ENCODE results near the gene THEM5. TPM values are rescaled to one million over a fixed set of nuclear protein-coding genes. Genes with fewer than 3 reads are reported as not detected.

THEM5 gene
- total RNA-seq, 3 donors from 2014 or later: not detected

GRCh38 chr1:151817353-151817730 is 36.2 kb downstream of the THEM5 start:
- no peak for DNase-seq (ENCODE audit: low spot score in 2 of 2)

GRCh38 chr1:151816548-151817352 is 36.8 kb downstream of the THEM5 start:
- no peaks in the 10 kb centered on the region for H3K36me3 ChIP-seq
- no peak overlapping the region for H3K27ac ChIP-seq
- no peak overlapping the region for H3K4me3 ChIP-seq
- intact Hi-C loops (cut with DNase I; ENCODE audit: low total_unique reads): no loop called here
- DNase-seq (ENCODE audit: low spot score in 2 of 2): no peak
- no peaks in the 10 kb centered on the region for H3K9me3 ChIP-seq
- TF ChIP-seq POLR2A (IDR thresholded peaks at IDR 0.05) (no peak), CTCF (IDR thresholded peaks at IDR 0.05) (no peak), POLR2AphosphoS5 (IDR thresholded peaks at IDR 0.05) (no peak)
- no peaks in the 10 kb centered on the region for H3K4me1 ChIP-seq
- no peaks in the 10 kb centered on the region for H3K27me3 ChIP-seq

More at GRCh38 chr1:151817353-151817730, 36.2 kb downstream of the THEM5 start:
- H3K36me3 ChIP-seq: no peaks in the 10 kb centered on the region
- H3K27me3 ChIP-seq: no peaks in the 10 kb centered on the region
- H3K4me1 ChIP-seq: no peaks in the 10 kb centered on the region
- no peak overlapping the region for H3K4me3 ChIP-seq
- TF ChIP-seq POLR2AphosphoS5 (IDR thresholded peaks at IDR 0.05) (no peak), CTCF (IDR thresholded peaks at IDR 0.05) (no peak), POLR2A (IDR thresholded peaks at IDR 0.05) (no peak)
- intact Hi-C loops (cut with DNase I; ENCODE audit: low total_unique reads): no loop called here
- no peak overlapping the region for H3K27ac ChIP-seq
- H3K9me3 ChIP-seq: no peaks in the 10 kb centered on the region

- Histone ChIP-seq H3K36me3 (no peaks in the 10 kb centered on the region), H3K9me3 (no peaks in the 10 kb centered on the region), H3K4me3 (no peak overlapping the region), H3K27ac (no peak overlapping the region), H3K4me1 (no peaks in the 10 kb centered on the region), H3K27me3 (no peaks in the 10 kb centered on the region)
- no peak for TF ChIP-seq POLR2AphosphoS5 (IDR thresholded peaks at IDR 0.05)
- TF ChIP-seq CTCF (IDR thresholded peaks at IDR 0.05): no peak
- TF ChIP-seq POLR2A (IDR thresholded peaks at IDR 0.05): no peak
- intact Hi-C loops (cut with DNase I; ENCODE audit: low total_unique reads): no loop called here
- no peak for DNase-seq (ENCODE audit: low spot score in 2 of 2)
Observed at GRCh38 chr1:151815716-151816327, 37.7 kb downstream of the THEM5 start.

- intact Hi-C loops (cut with DNase I; ENCODE audit: low total_unique reads): no loop called here
- TF ChIP-seq POLR2AphosphoS5 (IDR thresholded peaks at IDR 0.05) (no peak), POLR2A (IDR thresholded peaks at IDR 0.05) (no peak), CTCF (IDR thresholded peaks at IDR 0.05) (no peak)
- H3K4me1 ChIP-seq: no peaks in the 10 kb centered on the region
- no peak overlapping the region for H3K4me3 ChIP-seq
- H3K27ac ChIP-seq: no peak overlapping the region
- no peaks in the 10 kb centered on the region for H3K36me3 ChIP-seq
- no peak for DNase-seq (ENCODE audit: low spot score in 2 of 2)
- no peaks in the 10 kb centered on the region for H3K9me3 ChIP-seq
- H3K27me3 ChIP-seq: no peaks in the 10 kb centered on the region
Observed at GRCh38 chr1:151814971-151815545, 38.5 kb downstream of the THEM5 start.

- Histone ChIP-seq H3K4me3 (no peak overlapping the region), H3K4me1 (no peaks in the 10 kb centered on the region), H3K9me3 (no peaks in the 10 kb centered on the region), H3K36me3 (no peaks in the 10 kb centered on the region), H3K27me3 (no peaks in the 10 kb centered on the region), H3K27ac (no peak overlapping the region)
- no peak for TF ChIP-seq CTCF (IDR thresholded peaks at IDR 0.05)
- no peak for TF ChIP-seq POLR2A (IDR thresholded peaks at IDR 0.05)
- TF ChIP-seq POLR2AphosphoS5 (IDR thresholded peaks at IDR 0.05): no peak
- intact Hi-C loops (cut with DNase I; ENCODE audit: low total_unique reads): no loop called here
- no peak for DNase-seq (ENCODE audit: low spot score in 2 of 2)
Observed at GRCh38 chr1:151814426-151814825, 39.1 kb downstream of the THEM5 start.

All from breast epithelium (tissue), 4 donors.